Mesothelial cell of epicardium (in vitro differentiated cells): ENCODE measurements around the gene ESRP2. TPM values are rescaled to one million over a fixed set of nuclear protein-coding genes. Genes with fewer than 3 reads are reported as not detected.
A peak's percentile ranks its signal among the peaks of the same experiment; 100 is the strongest.

Source experiments
- DNase-seq, 2 experiments: peaks; one replicate each; pipeline ENCODE4 v3.0.0; 2021; ENCODE audit warnings: low spot score in 2 of 2; ENCODE audit not compliant: unreplicated experiment in 2 of 2
- H3K27ac Mint-ChIP-seq: 2 replicates; pipeline ENCODE4 v1.8.0; 2021; ENCODE audit warnings: mixed read lengths
- H3K27me3 Mint-ChIP-seq: 2 replicates; pipeline ENCODE4 v1.8.0; 2021; ENCODE audit warnings: low read depth, mixed read lengths
- H3K36me3 Mint-ChIP-seq: 2 replicates; pipeline ENCODE4 v1.8.0; 2021; ENCODE audit warnings: mixed read lengths
- H3K4me1 Mint-ChIP-seq: 2 replicates; pipeline ENCODE4 v1.8.0; 2021; ENCODE audit warnings: mixed read lengths
- H3K4me3 Mint-ChIP-seq: 2 replicates; pipeline ENCODE4 v1.8.0; 2021; ENCODE audit warnings: mild to moderate bottlenecking, moderate library complexity, mixed read lengths
- H3K9me3 Mint-ChIP-seq: 2 replicates; pipeline ENCODE4 v1.8.0; 2021; ENCODE audit warnings: mixed read lengths
- CTCF ChIP-seq: fragments of 200-600 bp; sonication (generic); IDR thresholded peaks from one replicate; pipeline ENCODE4 v1.5.0; 2021; ENCODE audit warnings: antibody characterized with exemption; ENCODE audit not compliant: unreplicated experiment
- total RNA-seq: library from RNA; stranded (reverse); gene quantifications from 3 replicates; pipeline ENCODE4 v1.2.1, GENCODE V29; 2021

The ESRP2 gene
- total RNA-seq, 1 donor from 2014 or later: 34.7 TPM

GRCh38 chr16:68259007-68259825 is 23.3 kb upstream of the ESRP2 start:
- TF ChIP-seq CTCF: no peak
- Mint-ChIP-seq H3K27me3 (no peaks in the 10 kb centered on the region), H3K27ac (no peak overlapping the region), H3K4me3 (no peak overlapping the region), H3K36me3 (peaks cover 2% of the 10 kb centered on the region), H3K9me3 (no peaks in the 10 kb centered on the region), H3K4me1 (peaks cover 14% of the 10 kb centered on the region)
- DNase-seq: no peak

GRCh38 chr16:68257906-68258800 is 22.2 kb upstream of the ESRP2 start:
- Mint-ChIP-seq H3K36me3 (peaks cover 2% of the 10 kb centered on the region), H3K27ac (peak overlapping the region; percentile 64), H3K9me3 (no peaks in the 10 kb centered on the region), H3K4me3 (no peak overlapping the region), H3K4me1 (peaks cover 7% of the 10 kb centered on the region), H3K27me3 (no peaks in the 10 kb centered on the region)
- no peak for TF ChIP-seq CTCF
- no peak for DNase-seq

GRCh38 chr16:68257251-68257905 is 21.5 kb upstream of the ESRP2 start:
- no peak overlapping the region for H3K4me3 Mint-ChIP-seq
- H3K27me3 Mint-ChIP-seq: no peaks in the 10 kb centered on the region
- DNase-seq: no peak
- no peak for TF ChIP-seq CTCF
- H3K9me3 Mint-ChIP-seq: no peaks in the 10 kb centered on the region
- peak overlapping the region; percentile 43 for H3K27ac Mint-ChIP-seq
- peaks cover 7% of the 10 kb centered on the region for H3K4me1 Mint-ChIP-seq
- H3K36me3 Mint-ChIP-seq: peaks cover 2% of the 10 kb centered on the region

- H3K4me1 Mint-ChIP-seq: peaks cover 7% of the 10 kb centered on the region
- no peaks in the 10 kb centered on the region for H3K9me3 Mint-ChIP-seq
- DNase-seq: no peak
- peaks cover 8% of the 10 kb centered on the region for H3K36me3 Mint-ChIP-seq
- no peak overlapping the region for H3K27ac Mint-ChIP-seq
- no peaks in the 10 kb centered on the region for H3K27me3 Mint-ChIP-seq
- H3K4me3 Mint-ChIP-seq: no peak overlapping the region
- no peak for TF ChIP-seq CTCF
Measured at GRCh38 chr16:68255712-68256111, 19.8 kb upstream of the ESRP2 start.

- Mint-ChIP-seq H3K4me3 (no peak overlapping the region), H3K36me3 (peaks cover 12% of the 10 kb centered on the region), H3K27ac (no peak overlapping the region), H3K9me3 (no peaks in the 10 kb centered on the region), H3K4me1 (peaks cover 7% of the 10 kb centered on the region), H3K27me3 (no peaks in the 10 kb centered on the region)
- no peak for TF ChIP-seq CTCF
- no peak for DNase-seq
Measured at GRCh38 chr16:68253721-68254120, 17.8 kb upstream of the ESRP2 start.
